Prostate gland (tissue), 2 donors: ENCODE data around the gene HERC3.

Source experiments
- CTCF ChIP-seq, 4 experiments: fragments of 200-600 bp in 2 of 4; fragments of 450-650 bp in 2 of 4; sonication (generic) in 2 of 4; IDR thresholded peaks; 1 replicate in 3 of 4; 2 replicates in 1 of 4; pipeline ENCODE4 v1.5.1; 2016 to 2019; ENCODE audit warnings: antibody characterized with exemption in 4 of 4, mild to moderate bottlenecking in 2 of 4, moderate library complexity in 2 of 4
- POLR2A ChIP-seq: fragments of 450-650 bp; IDR thresholded peaks from one replicate; pipeline ENCODE4 v1.6.1; 2016; ENCODE audit warnings: antibody characterized with exemption, mild to moderate bottlenecking
- POLR2AphosphoS5 ChIP-seq: sonication (generic); formaldehyde crosslinking; IDR thresholded peaks from one replicate; pipeline ENCODE4 v1.6.1; 2017; ENCODE audit warnings: antibody characterized with exemption

DNA sequence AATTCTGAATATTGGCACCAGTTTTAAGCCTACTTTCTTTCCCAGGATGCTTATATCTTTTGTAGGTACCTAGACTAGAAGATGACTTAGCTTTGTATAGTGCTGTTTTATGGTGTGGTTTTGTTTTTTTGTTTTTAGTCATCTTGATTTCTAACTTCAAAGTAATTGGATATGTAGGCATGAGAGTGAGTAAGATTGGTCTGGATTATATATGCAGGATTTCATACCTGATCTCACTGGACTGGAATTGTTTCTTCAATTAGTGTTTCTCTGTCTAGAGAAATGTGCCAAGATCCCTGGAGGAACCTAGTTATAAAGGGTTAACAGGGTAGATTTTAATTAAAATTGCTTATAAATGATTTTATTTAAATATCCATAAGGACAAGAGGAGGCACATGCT, 82.3 kb downstream of the HERC3 start:
- TF ChIP-seq CTCF (IDR thresholded peaks at IDR 0.05) (no peak), POLR2A (no peak), POLR2AphosphoS5 (no peak)
